T-helper 17 cell (primary cell): ENCODE data around the gene SIGLEC6. TPM values are rescaled to one million over a fixed set of nuclear protein-coding genes. Genes with fewer than 3 reads are reported as not detected.

Experiments used
- ATAC-seq: fragments of 150-1000 bp; cut with Tn5 transposase; 2 replicates; pipeline ENCODE4 v1.10.0; 2021; ENCODE audit warnings: mild to moderate bottlenecking, moderate library complexity
- DNase-seq, 3 donors: peaks; one replicate each; pipeline versions ENCODE4 v3.0.0 to v3.0.0-alpha.2; 2020 to 2021
- H3K9me3 ChIP-seq: one replicate; pipeline ENCODE4 v1.7.0; 2013; ENCODE audit warnings: low read length, mild to moderate bottlenecking; ENCODE audit not compliant: control insufficient read depth, poor library complexity, severe bottlenecking
- H3K27ac Mint-ChIP-seq: one replicate; pipeline ENCODE4 v1.8.0; 2022; ENCODE audit warnings: mild to moderate bottlenecking, moderate library complexity, mixed read lengths
- H3K27me3 Mint-ChIP-seq: one replicate; pipeline ENCODE4 v1.8.0; 2022; ENCODE audit warnings: mixed read lengths
- H3K36me3 Mint-ChIP-seq: one replicate; pipeline ENCODE4 v1.8.0; 2022; ENCODE audit warnings: low read depth, mixed read lengths
- H3K4me1 Mint-ChIP-seq: one replicate; pipeline ENCODE4 v1.8.0; 2022; ENCODE audit warnings: mild to moderate bottlenecking, mixed read lengths
- H3K4me3 Mint-ChIP-seq: one replicate; pipeline ENCODE4 v1.8.0; 2022; ENCODE audit warnings: mild to moderate bottlenecking, moderate library complexity, mixed read lengths
- total RNA-seq, 4 donors: library from RNA in 2 of 4; stranded (reverse) in 2 of 4; gene quantifications; one replicate each; pipeline ENCODE4 v1.2.3 and lab custom pipeline; 2022 to 2026

SIGLEC6 gene
- total RNA-seq, 2 donors from 2014 or later = 0.80 TPM; not detected in 1

DNA sequence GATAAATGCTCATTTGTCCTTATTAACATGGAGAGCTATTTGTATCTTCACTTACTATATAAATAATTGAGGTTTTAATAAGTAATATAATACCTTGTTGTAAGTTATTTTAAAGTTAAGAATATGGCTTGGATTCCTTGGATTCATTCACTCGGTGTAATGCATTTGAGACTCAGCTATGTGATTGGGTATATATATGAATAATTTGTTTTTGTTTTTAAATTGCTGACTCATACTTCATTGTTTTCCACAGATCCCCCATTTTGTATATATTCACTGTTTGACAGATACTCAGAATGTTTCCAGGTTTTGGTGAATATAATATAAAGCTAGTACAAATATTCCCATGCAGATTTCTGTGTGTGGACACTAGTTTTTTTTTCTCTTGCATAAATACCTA is 59.9 kb downstream of the SIGLEC6 start:
- Mint-ChIP-seq H3K36me3 (no peaks in the 10 kb centered on the region), H3K27me3 (peaks cover 34% of the 10 kb centered on the region), H3K4me3 (no peak overlapping the region), H3K27ac (no peak overlapping the region), H3K4me1 (peaks cover 17% of the 10 kb centered on the region)
- no peaks in the 10 kb centered on the region for H3K9me3 ChIP-seq
- DNase-seq = no peak
- ATAC-seq = no peak

DNA sequence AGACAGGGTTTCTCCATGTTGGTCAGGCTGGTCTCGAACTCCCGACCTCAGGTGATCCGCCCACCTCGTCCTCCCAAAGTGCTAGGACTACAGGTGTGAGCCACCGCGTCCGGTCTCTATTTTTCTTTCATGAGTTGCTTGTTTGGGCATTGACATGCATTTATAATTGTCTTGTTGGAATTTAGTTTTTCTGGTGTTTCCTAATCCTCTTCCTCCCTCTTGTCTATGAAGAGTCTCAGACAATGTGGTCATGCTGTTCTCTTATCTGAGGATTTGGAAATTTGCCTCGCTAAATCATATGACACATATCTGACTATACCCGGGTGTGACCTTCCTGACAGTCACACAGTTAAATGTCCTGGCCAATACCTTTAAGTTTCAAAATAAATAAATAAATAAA is 60.5 kb downstream of the SIGLEC6 start:
- Mint-ChIP-seq H3K27me3 (peaks cover 37% of the 10 kb centered on the region), H3K4me1 (peaks cover 17% of the 10 kb centered on the region), H3K4me3 (no peak overlapping the region), H3K36me3 (no peaks in the 10 kb centered on the region), H3K27ac (no peak overlapping the region)
- DNase-seq = no peak
- ATAC-seq = no peak
- H3K9me3 ChIP-seq = no peaks in the 10 kb centered on the region

DNA sequence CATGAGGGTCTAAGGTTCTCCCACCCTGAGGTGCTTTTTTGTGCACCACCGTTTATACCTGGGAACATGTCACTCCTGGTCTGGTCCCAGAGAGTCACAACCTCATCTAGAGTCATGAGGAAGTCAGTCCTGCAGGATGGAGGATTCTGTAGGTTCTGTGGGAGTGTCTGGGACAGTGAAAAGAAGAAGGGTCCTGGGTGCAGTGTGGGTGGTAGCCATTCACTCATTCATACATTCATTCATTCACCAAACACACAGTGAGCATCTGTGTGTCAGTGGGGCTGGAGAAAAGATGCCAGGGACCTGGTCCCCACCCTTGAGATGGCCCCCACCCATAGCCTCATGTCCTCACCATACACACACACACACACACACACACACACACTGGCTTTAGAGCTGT is 61.8 kb downstream of the SIGLEC6 start:
- H3K36me3 Mint-ChIP-seq = no peaks in the 10 kb centered on the region
- no peak overlapping the region for H3K4me3 Mint-ChIP-seq
- ATAC-seq = no peak
- peaks cover 17% of the 10 kb centered on the region for H3K4me1 Mint-ChIP-seq
- peaks cover 33% of the 10 kb centered on the region for H3K27me3 Mint-ChIP-seq
- no peaks in the 10 kb centered on the region for H3K9me3 ChIP-seq
- H3K27ac Mint-ChIP-seq = no peak overlapping the region
- DNase-seq = no peak

DNA sequence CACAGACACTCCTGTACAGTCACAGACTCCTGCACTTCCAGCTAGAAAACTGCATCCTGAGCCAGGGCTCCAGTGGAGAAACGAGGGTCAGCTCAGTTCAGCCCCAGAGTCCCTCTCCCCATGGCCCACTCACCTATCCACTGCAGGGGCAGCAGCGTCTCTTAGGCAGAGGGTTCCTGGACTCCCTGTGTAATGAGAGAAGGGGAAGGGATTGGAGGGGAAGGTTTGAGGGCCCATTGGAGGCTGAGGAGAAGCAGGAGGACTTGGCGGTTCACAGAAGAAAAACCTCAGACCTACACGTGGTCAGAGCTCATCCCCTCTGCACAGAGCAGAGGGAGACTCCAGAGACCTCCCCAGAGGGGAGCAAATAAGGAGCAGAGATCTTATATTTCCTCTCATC is 62.3 kb downstream of the SIGLEC6 start:
- Mint-ChIP-seq H3K36me3 (no peaks in the 10 kb centered on the region), H3K4me3 (no peak overlapping the region), H3K27me3 (peaks cover 29% of the 10 kb centered on the region), H3K4me1 (peaks cover 17% of the 10 kb centered on the region), H3K27ac (no peak overlapping the region)
- no peak for ATAC-seq
- DNase-seq = no peak
- H3K9me3 ChIP-seq = no peaks in the 10 kb centered on the region

DNA sequence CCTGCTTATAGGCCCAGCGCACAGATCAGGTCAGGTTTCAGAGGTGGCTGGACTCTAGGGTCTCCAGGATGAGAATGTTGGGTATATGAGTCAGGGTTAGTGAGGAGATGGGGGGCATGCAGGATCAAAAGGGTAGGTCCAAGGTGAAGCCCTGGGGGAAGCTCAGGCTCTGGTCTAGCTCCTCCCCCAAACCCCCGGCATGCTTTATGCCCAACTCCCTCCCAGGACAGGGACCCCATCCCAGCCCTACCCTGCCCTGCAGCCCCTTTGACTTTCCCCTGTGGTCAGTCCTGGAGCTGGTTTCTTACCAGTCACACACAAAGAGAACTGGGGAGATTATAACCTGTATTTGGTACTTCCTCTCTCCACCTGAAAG is 62.9 kb downstream of the SIGLEC6 start:
- no peak overlapping the region for H3K4me3 Mint-ChIP-seq
- no peak for DNase-seq
- H3K27me3 Mint-ChIP-seq = peaks cover 30% of the 10 kb centered on the region
- H3K27ac Mint-ChIP-seq = no peak overlapping the region
- H3K4me1 Mint-ChIP-seq = peaks cover 17% of the 10 kb centered on the region
- no peak for ATAC-seq
- H3K36me3 Mint-ChIP-seq = no peaks in the 10 kb centered on the region
- H3K9me3 ChIP-seq = no peaks in the 10 kb centered on the region

DNA sequence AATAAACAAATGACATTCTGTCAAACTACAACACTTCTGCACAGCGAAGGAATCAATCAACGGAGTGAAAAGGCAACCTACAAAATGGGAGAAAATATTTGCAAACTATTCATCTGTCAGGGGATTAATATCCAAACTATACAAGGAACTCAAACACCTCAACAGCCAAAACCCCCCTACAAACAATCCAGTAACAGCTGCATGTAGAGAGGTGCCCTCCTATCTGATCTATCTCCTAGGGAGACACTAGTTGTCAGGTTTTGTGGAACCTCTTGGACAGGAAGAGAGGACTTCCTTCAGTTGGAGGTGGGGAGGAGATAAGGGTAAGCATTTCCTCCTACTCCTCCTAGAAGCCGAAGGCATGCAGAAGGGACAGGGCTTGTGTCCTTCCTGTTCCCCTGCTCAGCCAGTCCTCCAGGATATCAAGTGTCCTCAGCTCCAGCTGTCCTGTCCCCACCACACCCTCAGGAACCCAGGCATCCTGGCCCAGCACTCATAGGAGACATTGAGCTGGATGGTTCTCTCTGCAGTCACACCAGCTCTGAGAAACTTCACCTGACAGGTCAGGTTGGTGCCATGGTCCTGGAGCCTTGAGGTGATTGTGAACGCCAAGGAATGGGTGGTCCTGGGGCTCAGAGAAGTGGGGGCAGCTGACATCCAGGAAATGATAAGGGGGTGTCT is 63.5 kb downstream of the SIGLEC6 start:
- DNase-seq (no peak), ATAC-seq (no peak)
- Mint-ChIP-seq H3K4me1 (peaks cover 19% of the 10 kb centered on the region), H3K4me3 (no peak overlapping the region), H3K36me3 (no peaks in the 10 kb centered on the region), H3K27ac (no peak overlapping the region), H3K27me3 (peaks cover 35% of the 10 kb centered on the region)
- no peaks in the 10 kb centered on the region for H3K9me3 ChIP-seq

Other genes with a start within 250 kb of the SIGLEC6 start
- not detected for gene IGLON5, start 220.0 kb downstream of the SIGLEC6 start, total RNA-seq
- under 1 TPM in 1 of 2 donors, not detected in 1; 0.22 TPM for gene VSIG10L, start 189.5 kb downstream of the SIGLEC6 start, total RNA-seq
- 10 to 100 TPM; 35.6 to 36.1 TPM for gene ETFB, start 165.3 kb downstream of the SIGLEC6 start, total RNA-seq
- under 1 TPM; 0.34 to 0.57 TPM for gene CLDND2, start 162.7 kb downstream of the SIGLEC6 start, total RNA-seq
- 10 to 100 TPM; 10.7 to 13.0 TPM for gene NKG7, start 159.0 kb downstream of the SIGLEC6 start, total RNA-seq
- not detected for gene LIM2, start 143.7 kb downstream of the SIGLEC6 start, total RNA-seq
- gene C19orf84, start 141.1 kb downstream of the SIGLEC6 start, total RNA-seq = not detected
- 1 to 10 TPM in 1 of 2 donors, under 1 TPM in 1; 0.29 to 2.7 TPM for gene SIGLEC10, start 114.0 kb downstream of the SIGLEC6 start, total RNA-seq
- gene SIGLEC8, start 73.2 kb downstream of the SIGLEC6 start, total RNA-seq = not detected
- gene CEACAM18, start 53.1 kb downstream of the SIGLEC6 start, total RNA-seq = not detected
- not detected for gene SIGLEC12, start 29.9 kb downstream of the SIGLEC6 start, total RNA-seq
- 1 to 10 TPM; 4.5 to 5.1 TPM for gene ZNF175, start 39.6 kb upstream of the SIGLEC6 start, total RNA-seq
- under 1 TPM in 1 of 2 donors, not detected in 1; 0.37 TPM for gene SIGLEC5, start 98.7 kb upstream of the SIGLEC6 start, total RNA-seq
- gene SIGLEC14, start 115.2 kb upstream of the SIGLEC6 start, total RNA-seq = 1 to 10 TPM in 1 of 2 donors, under 1 TPM in 1; 0.86 to 3.3 TPM
- 1 to 10 TPM; 4.3 to 6.4 TPM for gene SPACA6, start 161.7 kb upstream of the SIGLEC6 start, total RNA-seq
- gene HAS1, start 192.3 kb upstream of the SIGLEC6 start, total RNA-seq = not detected
- 1 to 10 TPM in 1 of 2 donors, under 1 TPM in 1; 0.70 to 4.1 TPM for gene FPR1, start 220.2 kb upstream of the SIGLEC6 start, total RNA-seq
- under 1 TPM in 1 of 2 donors, not detected in 1; 0.40 TPM for gene FPR2, start 229.5 kb upstream of the SIGLEC6 start, total RNA-seq